Activated naive CD4-positive, alpha-beta T cell treated with anti-CD3 and anti-CD28 coated beads, Interleukin-2, amount 50 U/mL, for 72 hours (primary cell): ENCODE results near the gene ATP5F1E. TPM values are rescaled to one million over a fixed set of nuclear protein-coding genes. Genes with fewer than 3 reads are reported as not detected.
"Not testable (repeated sequence)": the region's sequence is repeated elsewhere in the genome, so short reads cannot be mapped to it uniquely, and the experiment has no call there.

Experiments
- ATAC-seq, 2 donors: fragments of 150-1000 bp; cut with Tn5 transposase; 2 replicates each; pipeline ENCODE4 v1.10.0; 2021; ENCODE audit warnings: mild to moderate bottlenecking in 2 of 2, moderate library complexity in 2 of 2
- DNase-seq, 2 donors: peaks; one replicate each; pipeline ENCODE4 v3.0.0; 2021 to 2022; ENCODE audit warnings: low spot score in 2 of 2
- H3K27ac Mint-ChIP-seq, 2 donors: one replicate each; pipeline ENCODE4 v1.8.0; 2022; ENCODE audit warnings: mild to moderate bottlenecking in 2 of 2, mixed read lengths in 2 of 2
- H3K36me3 Mint-ChIP-seq, 2 donors: one replicate each; pipeline ENCODE4 v1.8.0; 2022; ENCODE audit warnings: mixed read lengths in 2 of 2
- H3K9me3 Mint-ChIP-seq, 2 donors: one replicate each; pipeline ENCODE4 v1.8.0; 2022; ENCODE audit warnings: mixed read lengths in 2 of 2
- total RNA-seq, 2 donors: library from RNA; stranded (reverse); gene quantifications; one replicate each; pipeline ENCODE4 v1.2.3, GENCODE V29; 2022

The ATP5F1E gene
- total RNA-seq, 2 donors from 2014 or later: 63.2 to 76.7 TPM

DNA sequence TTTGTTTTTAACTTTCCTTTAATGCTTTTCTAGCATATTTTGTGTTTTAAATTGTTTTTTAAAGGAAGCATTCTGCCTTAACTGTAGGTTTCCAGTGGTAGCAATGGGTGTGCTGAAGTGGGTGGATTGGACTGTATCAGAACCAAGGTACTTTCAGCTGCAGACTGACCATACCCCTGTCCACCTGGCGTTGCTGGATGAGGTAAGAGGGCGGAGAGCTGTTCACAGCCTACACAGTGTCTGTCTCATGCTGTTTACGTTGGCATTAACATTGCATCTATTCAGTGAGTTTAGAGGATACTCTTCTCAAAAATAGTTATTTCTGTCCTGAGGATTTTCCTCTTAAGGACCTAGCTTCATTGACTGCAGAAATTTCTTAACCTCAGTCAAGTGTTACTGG, 39.2 kb downstream of the ATP5F1E start:
- Mint-ChIP-seq H3K27ac (no peak overlapping the region), H3K36me3 (peaks cover 20 to 39% of the 10 kb centered on the region in 2 donors), H3K9me3 (no peaks in the 10 kb centered on the region)
- no peak for DNase-seq
- no peak for ATAC-seq

DNA sequence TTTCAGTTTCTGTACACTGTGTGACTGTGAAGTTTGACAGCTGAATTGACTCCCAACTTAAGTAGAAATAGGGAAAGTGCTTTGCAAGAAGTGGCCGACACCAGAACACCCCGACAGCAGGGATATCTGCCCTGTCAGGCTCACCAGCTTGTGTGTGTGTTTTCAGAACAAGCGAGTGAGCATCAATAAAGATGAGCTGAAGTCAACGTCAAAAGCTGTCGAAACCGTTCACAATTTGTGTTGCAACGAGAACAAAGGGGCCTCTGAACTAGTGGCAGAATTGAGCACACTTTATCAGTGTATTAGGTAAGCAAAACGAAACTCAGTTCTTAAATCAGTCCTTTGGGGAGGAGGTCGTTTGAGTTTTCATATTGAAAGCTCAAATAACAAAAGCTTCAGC, 40.4 kb downstream of the ATP5F1E start:
- no peak for DNase-seq
- Mint-ChIP-seq H3K36me3 (peaks cover 29 to 44% of the 10 kb centered on the region in 2 donors), H3K27ac (peak overlapping the region; percentile 49 to 91), H3K9me3 (no peaks in the 10 kb centered on the region)
- ATAC-seq: no peak

DNA sequence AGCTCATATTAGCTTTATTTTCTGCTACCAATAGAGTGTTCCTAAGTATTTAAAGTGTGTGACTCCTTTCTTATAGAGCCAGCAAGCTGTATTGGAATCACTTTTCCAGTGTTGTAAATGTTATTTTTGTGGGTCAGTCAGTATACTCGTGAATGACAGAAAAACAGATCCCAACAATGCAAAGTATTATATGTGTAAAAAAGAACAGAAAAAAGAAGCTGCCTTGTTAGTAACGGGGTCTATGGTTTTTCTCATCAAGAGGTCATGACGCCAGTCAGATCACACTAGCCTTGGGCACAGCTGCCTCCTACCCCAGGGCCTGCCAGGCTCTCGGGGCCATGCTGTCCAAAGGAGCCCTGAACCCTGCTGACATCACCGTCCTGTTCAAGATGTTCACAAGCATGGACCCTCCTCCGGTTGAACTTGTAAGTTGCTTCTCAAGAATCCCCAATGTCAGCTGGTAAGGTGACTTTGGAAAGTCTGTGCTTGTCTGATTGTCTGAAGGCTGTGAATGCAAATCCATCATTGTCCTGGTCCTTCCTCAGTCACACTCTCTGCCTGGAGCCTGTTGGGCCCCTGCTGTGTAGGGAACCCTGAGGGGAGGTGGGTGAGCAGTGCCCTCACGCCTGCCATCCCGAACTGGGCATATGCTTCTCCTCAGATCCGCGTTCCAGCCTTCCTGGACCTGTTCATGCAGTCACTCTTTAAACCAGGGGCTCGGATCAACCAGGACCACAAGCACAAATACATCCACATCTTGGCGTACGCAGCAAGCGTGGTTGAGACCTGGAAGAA, 41.3 kb downstream of the ATP5F1E start:
- no peak for DNase-seq
- no peaks in the 10 kb centered on the region for H3K9me3 Mint-ChIP-seq
- H3K36me3 Mint-ChIP-seq: peaks cover 30 to 48% of the 10 kb centered on the region in 2 donors
- ATAC-seq: no peak
- peak overlapping the region; percentile 49 to 72 for H3K27ac Mint-ChIP-seq

DNA sequence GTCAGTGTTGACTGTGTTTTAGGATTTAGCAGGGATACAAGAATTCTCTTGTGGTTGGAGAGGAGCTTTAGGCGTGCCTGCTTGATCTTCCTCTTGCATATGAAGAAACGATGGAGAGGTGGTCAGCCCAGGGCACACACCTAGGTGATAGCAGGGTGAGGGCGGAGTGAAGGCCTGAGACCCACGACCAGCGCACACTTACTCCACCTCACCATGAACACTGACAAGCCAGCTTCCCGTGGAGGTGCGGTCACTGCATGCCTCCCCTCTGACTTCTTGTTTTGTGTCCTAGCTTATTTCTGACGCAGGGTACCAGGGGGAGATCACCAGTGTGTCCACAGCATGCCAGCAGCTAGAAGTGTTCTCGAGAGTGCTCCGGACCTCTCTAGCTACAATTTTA, 42.9 kb downstream of the ATP5F1E start:
- peak overlapping the region in 1 of 2 donors; percentile 72 for H3K27ac Mint-ChIP-seq
- H3K9me3 Mint-ChIP-seq: no peaks in the 10 kb centered on the region
- H3K36me3 Mint-ChIP-seq: peaks cover 30 to 41% of the 10 kb centered on the region in 2 donors

DNA sequence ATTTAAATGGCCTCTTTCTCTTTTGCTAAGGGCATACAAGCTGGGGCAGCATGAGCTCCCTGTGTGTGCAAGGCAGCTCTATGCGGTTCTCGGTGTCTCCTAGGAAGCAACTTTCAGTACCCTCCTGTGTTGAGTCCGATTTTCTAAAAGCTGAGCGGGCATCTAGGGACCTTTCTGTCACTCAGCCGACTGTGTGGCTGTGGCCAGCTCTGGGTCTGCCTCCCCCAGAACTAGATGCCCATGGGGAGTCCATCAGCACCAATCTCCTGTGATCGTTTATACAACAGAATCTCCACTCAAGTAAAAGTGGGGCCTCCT, 43.6 kb downstream of the ATP5F1E start:
- H3K27ac Mint-ChIP-seq: peak overlapping the region in 1 of 2 donors; percentile 72
- peak in 1 of 2 donors; percentile 34 for DNase-seq
- H3K9me3 Mint-ChIP-seq: no peaks in the 10 kb centered on the region
- peaks cover 30 to 47% of the 10 kb centered on the region in 2 donors for H3K36me3 Mint-ChIP-seq
- ATAC-seq: no peak

More for the DNA sequence above, 42.9 kb downstream of the ATP5F1E start:
- no peak for ATAC-seq
- peak in 1 of 2 donors; percentile 23 for DNase-seq

DNA sequence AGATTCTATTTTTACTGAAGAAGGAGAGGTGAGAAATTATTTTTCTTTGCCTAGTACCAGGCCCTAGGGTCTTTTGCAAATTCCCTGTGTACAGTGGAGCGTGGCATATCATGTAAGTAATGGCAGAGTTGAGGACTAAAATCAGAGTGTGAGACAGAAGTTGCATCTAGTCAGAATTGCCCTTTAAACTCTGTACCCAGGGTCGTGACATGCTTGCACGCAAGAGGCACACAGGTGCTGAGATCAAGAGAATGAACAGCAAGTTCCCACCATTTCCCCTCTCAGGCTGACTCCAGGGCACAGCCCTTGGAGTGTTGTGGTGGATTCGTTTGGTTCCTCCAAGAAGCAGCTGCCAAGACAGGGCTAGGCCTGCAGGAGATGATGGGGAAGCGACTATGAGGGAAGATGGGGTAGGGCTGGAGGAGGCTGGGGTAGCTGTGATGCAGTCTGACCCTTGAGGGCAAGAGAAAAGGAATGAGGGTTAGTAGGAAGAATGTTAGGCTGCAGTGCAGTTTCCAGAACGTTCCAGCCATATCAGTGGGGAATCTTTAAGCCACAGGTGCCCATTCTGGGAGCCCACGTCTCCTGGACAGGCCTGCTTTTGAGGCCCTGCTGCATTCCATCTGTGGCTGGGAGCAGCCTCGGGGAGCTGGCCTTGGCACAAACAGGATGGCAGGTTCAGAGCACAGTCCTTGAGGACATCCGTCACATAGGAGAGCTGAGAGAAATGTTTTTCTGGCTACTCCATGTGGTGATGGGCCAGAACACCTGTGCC, 44.2 kb downstream of the ATP5F1E start:
- peaks cover 30 to 48% of the 10 kb centered on the region in 2 donors for H3K36me3 Mint-ChIP-seq

DNA sequence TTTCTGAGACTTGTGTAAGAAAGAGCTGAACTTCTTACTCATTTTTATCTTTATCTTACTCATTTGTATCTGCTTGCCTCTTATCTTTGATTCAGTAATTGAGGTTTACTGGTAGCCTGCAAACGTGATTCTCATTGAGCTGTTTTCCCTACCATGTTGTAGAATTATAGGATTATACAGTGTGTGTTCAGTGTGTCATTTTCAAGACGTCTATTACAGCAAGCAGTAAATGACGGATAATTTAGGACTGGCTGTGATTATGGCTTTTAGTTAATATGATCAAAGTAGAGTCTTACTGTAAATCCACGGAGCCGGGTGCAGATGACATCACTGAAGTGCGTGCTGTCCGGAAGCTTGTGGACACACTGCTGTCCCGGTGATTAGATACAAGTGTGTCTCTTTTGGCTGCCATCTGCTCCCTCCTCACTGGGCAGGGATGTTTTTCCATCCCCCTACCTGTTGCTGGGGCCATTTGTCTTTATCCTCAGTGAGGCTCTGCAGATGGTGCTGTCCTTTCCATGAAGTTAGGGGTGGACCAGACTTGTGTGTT, 45.1 kb downstream of the ATP5F1E start:
- DNase-seq (no peak), ATAC-seq (peak in 1 of 2 donors; percentile 83)
- peak overlapping the region in 1 of 2 donors; percentile 75 for H3K27ac Mint-ChIP-seq
- H3K9me3 Mint-ChIP-seq: no peaks in the 10 kb centered on the region
- H3K36me3 Mint-ChIP-seq: peaks cover 38 to 50% of the 10 kb centered on the region in 2 donors

More for the DNA sequence above, 44.2 kb downstream of the ATP5F1E start:
- no peak for DNase-seq
- H3K27ac Mint-ChIP-seq: peak overlapping the region in 1 of 2 donors; percentile 88
- no peak for ATAC-seq
- H3K9me3 Mint-ChIP-seq: no peaks in the 10 kb centered on the region

DNA sequence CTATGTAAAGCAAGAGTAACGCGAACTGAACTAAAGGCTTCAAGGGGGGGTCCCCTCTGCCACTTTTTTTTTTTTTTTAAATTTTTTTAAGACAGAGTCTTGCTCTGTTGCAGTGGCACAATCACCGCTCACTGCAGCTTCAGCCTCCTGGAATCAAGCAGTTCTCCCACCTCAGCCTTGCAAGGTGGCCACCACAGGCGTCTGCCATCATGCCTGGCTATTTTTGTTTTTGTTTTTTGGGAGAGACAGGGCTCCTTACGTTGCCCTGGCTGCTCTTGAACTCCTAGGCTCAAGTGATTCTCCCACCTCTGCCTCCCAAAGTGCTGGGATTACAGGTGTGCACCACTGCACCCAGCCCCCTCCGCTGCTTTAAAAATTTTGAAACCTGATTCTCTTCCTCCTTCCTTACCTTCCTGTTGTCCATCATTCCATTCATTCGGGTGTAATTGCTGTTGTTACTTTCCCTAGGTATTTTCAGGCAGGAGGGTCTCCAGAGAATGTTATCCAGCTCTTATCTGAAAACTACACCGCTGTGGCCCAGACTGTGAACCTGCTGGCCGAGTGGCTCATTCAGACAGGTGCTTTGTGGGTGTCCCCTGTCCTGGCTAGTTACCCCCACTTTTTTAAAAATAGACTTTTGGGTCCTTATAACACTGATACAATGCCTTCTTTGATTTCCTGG, 45.7 kb downstream of the ATP5F1E start:
- Mint-ChIP-seq H3K27ac (peak overlapping the region in 1 of 2 donors; percentile 75), H3K36me3 (peaks cover 33 to 46% of the 10 kb centered on the region in 2 donors), H3K9me3 (no peaks in the 10 kb centered on the region)
- ATAC-seq: peak in 1 of 2 donors; percentile 43
- peak in 1 of 2 donors; percentile 25 for DNase-seq

DNA sequence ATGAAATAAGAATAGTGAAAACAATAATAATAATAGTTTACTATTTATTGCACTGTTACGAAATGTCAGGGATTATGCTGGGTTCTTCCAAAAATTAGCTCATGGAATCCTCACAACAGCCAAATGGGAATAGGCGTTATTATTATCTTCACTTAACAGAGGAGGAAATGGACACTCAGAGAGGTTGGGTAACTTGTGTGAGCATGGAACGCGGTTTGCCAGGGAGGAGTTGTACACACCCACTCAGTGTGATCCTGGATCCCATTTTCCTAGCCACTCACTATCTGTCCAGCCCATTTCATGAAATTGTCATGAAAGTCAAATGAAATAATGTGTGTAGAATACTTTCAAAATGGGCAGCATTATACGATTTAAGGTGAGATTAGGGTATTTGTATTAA, 46.5 kb downstream of the ATP5F1E start:
- H3K27ac Mint-ChIP-seq: no peak overlapping the region
- peaks cover 31 to 40% of the 10 kb centered on the region in 2 donors for H3K36me3 Mint-ChIP-seq
- ATAC-seq: no peak

DNA sequence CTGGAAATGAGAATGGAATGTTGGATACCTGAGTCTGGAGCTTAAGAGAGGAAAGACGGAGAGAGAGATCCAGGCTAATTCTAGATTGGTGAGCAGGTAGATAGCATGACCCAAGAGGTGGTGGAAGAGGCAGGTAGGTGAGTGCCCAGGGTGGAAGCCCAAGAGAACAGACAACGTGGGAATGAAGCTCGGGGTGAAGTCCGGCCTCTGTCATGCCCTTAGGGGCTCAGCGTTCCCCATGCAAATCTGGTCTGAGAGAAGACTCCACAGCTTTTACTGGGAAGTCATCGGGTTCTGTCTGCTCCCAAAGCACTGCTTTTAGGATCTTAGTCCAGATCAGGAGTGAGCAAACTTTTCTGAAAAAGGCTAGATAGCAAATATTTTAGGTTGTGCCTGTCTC, 47.4 kb downstream of the ATP5F1E start:
- no peak for ATAC-seq
- DNase-seq: peak in 1 of 2 donors; percentile 31
- H3K27ac Mint-ChIP-seq: no peak overlapping the region
- H3K9me3 Mint-ChIP-seq: no peaks in the 10 kb centered on the region
- H3K36me3 Mint-ChIP-seq: peaks cover 28 to 40% of the 10 kb centered on the region in 2 donors

More for the DNA sequence above, 46.5 kb downstream of the ATP5F1E start:
- no peak for DNase-seq
- H3K9me3 Mint-ChIP-seq: no peaks in the 10 kb centered on the region

DNA sequence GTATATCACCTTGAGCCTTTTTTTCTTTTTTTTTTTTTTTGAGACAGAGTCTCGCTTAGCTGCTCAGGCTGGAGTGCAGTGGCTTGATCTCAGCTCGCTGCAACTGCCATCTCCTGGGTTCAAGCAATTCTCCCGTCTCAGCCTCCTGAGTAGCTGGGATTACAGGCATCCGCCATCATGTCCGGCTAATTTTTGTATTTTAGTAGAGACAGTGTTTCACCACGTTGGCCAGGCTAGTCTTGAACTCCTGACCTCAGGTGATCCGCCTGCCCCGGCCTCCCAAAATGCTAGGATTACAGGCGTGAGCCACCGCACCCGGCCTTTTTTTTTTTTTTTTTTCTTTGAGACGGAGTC, 49.0 kb downstream of the ATP5F1E start:
- Mint-ChIP-seq H3K36me3 (peaks cover 20 to 30% of the 10 kb centered on the region in 2 donors), H3K27ac (peak overlapping the region; percentile 12 to 77)
- not testable (repeated sequence) for DNase-seq, H3K9me3 Mint-ChIP-seq, ATAC-seq

DNA sequence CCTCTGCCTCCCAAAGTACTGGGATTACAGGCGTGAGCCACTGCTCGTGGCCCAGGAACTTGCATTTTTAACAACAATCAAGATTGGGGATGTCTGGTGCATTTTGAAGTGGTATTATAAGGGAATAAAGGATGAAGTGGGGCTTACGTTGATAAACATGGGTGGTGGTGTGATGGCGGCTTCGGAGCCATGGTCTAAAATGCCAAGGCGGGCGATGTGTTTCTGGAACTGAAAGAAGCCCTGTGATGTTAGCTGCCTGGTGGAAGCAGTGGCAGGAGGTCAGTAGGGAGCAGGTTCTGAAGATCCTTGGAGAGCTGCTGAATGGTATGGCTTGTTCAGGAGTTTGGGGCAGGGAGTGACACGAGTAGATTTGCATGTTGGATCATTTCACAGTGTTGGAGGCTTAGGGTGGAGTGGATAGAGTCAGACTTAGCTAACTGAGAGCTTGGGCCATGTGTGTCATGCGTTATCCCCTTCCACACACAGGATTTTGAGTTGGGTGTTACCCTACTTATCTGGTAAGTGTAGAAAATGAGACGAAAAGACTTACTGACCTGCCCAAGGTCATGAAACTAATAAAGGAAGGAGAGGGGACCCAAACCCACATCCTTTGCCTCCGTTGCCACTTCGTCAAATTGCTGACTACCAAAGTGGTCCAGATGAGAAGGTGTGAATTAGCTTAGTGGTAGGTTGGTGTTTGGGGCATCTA, 49.6 kb downstream of the ATP5F1E start:
- Mint-ChIP-seq H3K27ac (peak overlapping the region; percentile 77 to 88), H3K36me3 (peaks cover 14 to 25% of the 10 kb centered on the region in 2 donors), H3K9me3 (no peaks in the 10 kb centered on the region)
- DNase-seq (no peak), ATAC-seq (no peak)

DNA sequence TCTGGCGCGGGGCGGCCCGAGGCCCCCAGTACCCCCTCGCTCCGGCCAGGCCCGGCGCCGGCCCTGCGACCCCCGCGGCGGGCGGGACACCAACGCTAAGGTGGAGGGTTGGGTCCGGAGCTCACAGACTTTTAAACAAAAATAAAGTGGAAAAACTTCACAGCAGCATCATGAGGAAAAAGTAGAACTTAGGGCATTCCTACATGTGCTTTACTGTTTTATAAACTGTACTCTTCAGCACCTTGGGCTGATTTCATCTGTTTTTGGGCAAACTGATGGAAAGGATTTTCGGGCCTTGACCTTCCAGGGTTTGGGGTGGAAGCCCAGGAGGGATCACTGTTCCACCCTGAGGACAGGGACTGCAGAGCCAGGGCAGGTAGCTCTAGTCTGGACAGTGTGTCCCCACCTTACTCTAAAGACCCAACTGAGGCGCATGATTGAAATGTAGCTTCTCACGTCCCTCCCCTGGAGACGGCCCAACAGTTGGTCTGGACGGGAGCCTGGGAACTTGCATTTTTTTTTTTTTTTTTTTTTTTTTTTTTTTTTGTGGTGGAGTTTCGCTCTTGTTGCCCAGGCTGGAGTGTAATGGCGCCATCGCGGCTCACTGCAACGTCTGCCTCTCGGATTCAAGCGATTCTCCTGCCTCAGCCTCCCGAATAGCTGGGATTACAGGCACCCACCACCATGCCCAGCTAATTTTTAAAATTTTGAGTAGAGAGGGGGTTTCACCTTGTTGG, 50.3 kb downstream of the ATP5F1E start:
- peaks cover 0 to 1% of the 10 kb centered on the region in 2 donors for H3K9me3 Mint-ChIP-seq
- H3K36me3 Mint-ChIP-seq: peaks cover 9 to 18% of the 10 kb centered on the region in 2 donors
- H3K27ac Mint-ChIP-seq: peak overlapping the region; percentile 77 to 90
- ATAC-seq (peak in 1 of 2 donors; percentile 15), DNase-seq (no peak)

DNA sequence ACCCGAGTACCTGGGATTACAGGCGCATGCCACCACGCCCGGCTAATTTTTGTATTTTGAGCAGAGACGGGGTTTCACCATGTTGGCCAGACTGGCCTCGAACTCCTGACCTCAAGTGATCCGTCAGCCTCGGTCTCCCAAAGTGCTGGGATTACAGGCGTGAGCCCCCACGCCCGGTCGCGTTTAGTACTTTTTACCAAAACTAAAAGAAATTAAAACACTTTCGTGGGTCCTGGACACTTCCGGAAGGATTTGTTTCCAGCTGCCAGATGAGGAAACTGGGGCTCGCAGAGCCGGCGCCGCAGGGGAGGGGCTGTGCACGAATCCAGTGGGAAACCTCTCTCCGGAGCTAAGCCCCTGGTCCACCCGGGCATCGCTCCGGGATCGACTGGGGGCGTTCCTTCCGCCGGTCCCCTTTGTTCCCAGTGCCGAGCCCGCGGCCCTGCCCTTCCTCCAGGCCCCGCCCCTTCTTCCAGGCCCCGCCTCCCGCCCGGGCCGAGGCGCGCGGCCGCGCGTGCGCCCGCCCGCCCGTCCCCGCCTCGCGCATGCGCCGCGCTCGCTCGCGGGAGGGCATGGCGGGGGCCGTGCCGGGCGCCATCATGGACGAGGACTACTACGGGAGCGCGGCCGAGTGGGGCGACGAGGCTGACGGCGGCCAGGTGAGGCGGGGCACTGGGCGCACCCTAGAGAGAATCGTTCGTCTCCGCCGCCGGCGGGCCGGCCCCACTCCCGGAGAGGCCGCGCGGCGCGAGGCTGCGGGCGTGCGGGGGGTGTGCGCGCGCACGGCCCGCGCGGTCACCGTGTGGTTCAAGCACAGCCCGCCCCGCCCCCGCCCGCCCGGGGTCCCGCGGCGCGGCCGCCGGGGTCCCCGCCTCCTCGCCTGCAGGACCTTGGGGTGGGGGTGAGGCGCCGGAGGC, 51.2 kb downstream of the ATP5F1E start, which contains the start of gene NELFCD:
Gene NELFCD, plus strand, starts transcription at position 546 of the 917 bp plus-strand sequence. Its CDS starts 54 bp downstream, at position 600.
- Mint-ChIP-seq H3K36me3 (peaks cover 7 to 14% of the 10 kb centered on the region in 2 donors), H3K27ac (peak within 1 kb of the TSS; percentile 86 to 90), H3K9me3 (peaks cover 3 to 4% of the 10 kb centered on the region in 2 donors)
- peak; percentile 85 to 92 for ATAC-seq
- peak; percentile 92 for DNase-seq
